K562 (cell line): ENCODE results near the gene HSD11B1L. TPM values are rescaled to one million over a fixed set of nuclear protein-coding genes. Genes with fewer than 3 reads are reported as not detected.
A peak's percentile ranks its signal among the peaks of the same experiment; 100 is the strongest.

Source experiments
- ATAC-seq: fragments of 200-7000 bp; cut with Tn5 transposase; 3 replicates; pipeline ENCODE4 v1.9.1; 2020; ENCODE audit warnings: moderate library complexity
- BruUV-seq: library from RNA; stranded (reverse); fragments of 400-500 nt; replicated peaks from 2 replicates; lab custom pipeline; 2021; lab: Mats Ljungman, UMichigan
- CTCF ChIA-PET: fragments of 300-600 bp; formaldehyde crosslinking; extraction: SDS; loops from one replicate; lab custom pipeline; 2021; ENCODE audit warnings: low intra/inter-chr PET ratio; lab: Yijun Ruan, JAX
- POLR2A ChIA-PET: fragments of 300-600, 350-650 bp; sonication (Branson Sonifier 250); formaldehyde crosslinking; extraction: SDS; loops from one replicate; lab custom pipeline; 2021; ENCODE audit warnings: antibody characterized with exemption, inconsistent platforms; lab: Yijun Ruan, JAX
- DNase-seq, 4 experiments: peaks; one replicate each; pipeline versions ENCODE4 v3.0.0 to v3.0.0-alpha.2; 2011 to 2018; ENCODE audit warnings: low spot score in 3 of 4, mixed read lengths in 3 of 4; ENCODE audit errors: extremely low read depth in 1 of 4
- FAIRE-seq: peaks from 2 replicates; lab custom pipeline; 2011; peaks lifted over from hg19 to GRCh38; lab: Jason Lieb, UNC
- H2AFZ ChIP-seq: 2 replicates; pipeline ENCODE4 v1.6.0; 2011; ENCODE audit warnings: low read depth, low read length, control low read depth, inconsistent platforms
- H3K27ac ChIP-seq: fragments of 200-600 bp; 3 replicates; pipeline ENCODE4 v1.8.0; 2011; ENCODE audit warnings: low read depth, mild to moderate bottlenecking, control low read depth, inconsistent platforms, low read length, moderate library complexity, mixed read lengths; ENCODE audit errors: extremely low read depth
- H3K27me3 ChIP-seq, 2 experiments: fragments of 300-600 bp in 1 of 2; 2 replicates in 1 of 2; 3 replicates in 1 of 2; pipeline versions ENCODE4 v1.6.0 to v1.8.0; 2011; ENCODE audit warnings: inconsistent platforms in 2 of 2, low read length in 2 of 2, mild to moderate bottlenecking in 1 of 2, mixed read lengths in 1 of 2, moderate library complexity in 1 of 2; ENCODE audit not compliant: control insufficient read depth in 2 of 2, insufficient read depth in 2 of 2
- H3K36me3 ChIP-seq: fragments of 300-600 bp; 3 replicates; pipeline ENCODE4 v1.8.0; 2011; ENCODE audit warnings: mild to moderate bottlenecking, low read length, inconsistent platforms; ENCODE audit not compliant: control insufficient read depth, insufficient read depth
- H3K4me1 ChIP-seq, 2 experiments: fragments of 200-600 bp in 1 of 2; replicated peaks in 1 of 2; 2 replicates in 1 of 2; 3 replicates in 1 of 2; pipeline versions ENCODE4 v1.5.1 to v1.8.0; 2011; ENCODE audit warnings: inconsistent platforms in 2 of 2, low read length in 2 of 2, mild to moderate bottlenecking in 1 of 2, mixed read lengths in 1 of 2, moderate library complexity in 1 of 2; ENCODE audit not compliant: control insufficient read depth in 2 of 2, insufficient read depth in 2 of 2
- H3K4me2 ChIP-seq: 2 replicates; pipeline ENCODE4 v1.6.1; 2011; ENCODE audit warnings: low read length, control low read depth, inconsistent platforms, mixed read lengths; ENCODE audit not compliant: insufficient read depth
- H3K4me3 ChIP-seq: fragments of 200-600 bp; sonication (generic), shearing (Covaris generic); 2 replicates; pipeline ENCODE4 v1.5.1; 2016; ENCODE audit warnings: control low read depth, inconsistent platforms
- H3K79me2 ChIP-seq: fragments of 200-600 bp; 3 replicates; pipeline ENCODE4 v1.8.0; 2011; ENCODE audit warnings: low read length, inconsistent platforms; ENCODE audit not compliant: control insufficient read depth, insufficient read depth
- H3K9ac ChIP-seq, 2 experiments: 2 replicates each; pipeline versions ENCODE4 v1.6.0 to v1.6.1; 2011; ENCODE audit warnings: low read depth in 2 of 2, low read length in 2 of 2, control low read depth in 1 of 2, inconsistent platforms in 1 of 2, mild to moderate bottlenecking in 1 of 2, mixed read lengths in 1 of 2; ENCODE audit not compliant: insufficient read depth in 1 of 2
- H3K9me1 ChIP-seq: one replicate; pipeline ENCODE4 v1.6.0; 2011; ENCODE audit warnings: inconsistent platforms, mild to moderate bottlenecking, low read length, moderate library complexity; ENCODE audit not compliant: control insufficient read depth, insufficient read depth
- H3K9me3 ChIP-seq: replicated peaks from 2 replicates; pipeline ENCODE4 v1.5.1; 2011; ENCODE audit warnings: low read depth, low read length, inconsistent platforms; ENCODE audit not compliant: control insufficient read depth, insufficient read depth
- H4K20me1 ChIP-seq: replicated peaks from 2 replicates; pipeline ENCODE4 v1.6.1; 2011; ENCODE audit warnings: low read length, inconsistent platforms, mixed read lengths; ENCODE audit not compliant: control insufficient read depth, insufficient read depth
- ARNT ChIP-seq, 2 experiments: fragments of 450-650 bp; IDR thresholded peaks; 2 replicates each; pipeline ENCODE4 v1.6.1; 2016; ENCODE audit warnings: mild to moderate bottlenecking in 1 of 2
- CBFA2T3 ChIP-seq: fragments of 450-650 bp; IDR thresholded peaks from 2 replicates; pipeline ENCODE4 v1.6.1; 2017
- CBX1 ChIP-seq: sonication (generic); IDR thresholded peaks from 2 replicates; pipeline ENCODE4 v1.6.1; 2016; ENCODE audit warnings: antibody characterized with exemption, low read depth, mild to moderate bottlenecking
- DEAF1 ChIP-seq: fragments of 450-650 bp; formaldehyde crosslinking; IDR thresholded peaks from 2 replicates; pipeline ENCODE4 v1.4.0; 2020; ENCODE audit warnings: mild to moderate bottlenecking, moderate library complexity
- EGR1 ChIP-seq: fragments of 450-650 bp; conservative IDR thresholded peaks from 2 replicates; pipeline ENCODE4 v1.6.1; 2017; ENCODE audit warnings: mild to moderate bottlenecking
- HDAC1 ChIP-seq, 2 experiments: fragments of 450-650 bp; IDR thresholded peaks; 2 replicates each; pipeline ENCODE4 v1.6.1; 2016 to 2017; ENCODE audit warnings: inconsistent platforms in 1 of 2, mild to moderate bottlenecking in 1 of 2, moderate library complexity in 1 of 2
- HNRNPL ChIP-seq: fragments of 200-400 bp; formaldehyde crosslinking; IDR thresholded peaks from 2 replicates; pipeline ENCODE4 v1.6.1; 2017; ENCODE audit warnings: low read depth, mild to moderate bottlenecking, low read length
- KDM5B ChIP-seq: fragments of 200-600 bp; sonication (generic); IDR thresholded peaks from 2 replicates; pipeline ENCODE4 v1.6.1; 2012; ENCODE audit warnings: low read depth, mild to moderate bottlenecking, moderate library complexity, low read length, control low read depth, inconsistent platforms; ENCODE audit not compliant: insufficient replicate concordance
- MCM3 ChIP-seq: fragments of 450-650 bp; IDR thresholded peaks from 2 replicates; pipeline ENCODE4 v1.6.1; 2016
- MYNN ChIP-seq, 2 experiments: sonication (generic); formaldehyde crosslinking in 1 of 2; IDR thresholded peaks; 2 replicates each; pipeline versions ENCODE4 v1.5.0 to v1.6.1; 2016 to 2020; ENCODE audit warnings: antibody characterized with exemption in 1 of 2, missing genetic modification reagents in 1 of 2
- NR2C1 ChIP-seq, 2 experiments: fragments of 450-650 bp; IDR thresholded peaks; 2 replicates each; pipeline ENCODE4 v1.6.1; 2017; ENCODE audit warnings: mild to moderate bottlenecking in 2 of 2, antibody characterized with exemption in 1 of 2, inconsistent platforms in 1 of 2, missing compliant biosample characterization in 1 of 2, missing genetic modification characterization in 1 of 2
- NR2C2 ChIP-seq, 2 experiments: fragments of 200-800 bp in 1 of 2; sonication (Bioruptor generic) in 1 of 2; sonication (generic) in 1 of 2; formaldehyde crosslinking in 1 of 2; IDR thresholded peaks; 2 replicates each; pipeline versions ENCODE4 v1.6.1 to v1.8.0; 2016 to 2022; ENCODE audit warnings: mild to moderate bottlenecking in 1 of 2, missing compliant biosample characterization in 1 of 2, missing genetic modification characterization in 1 of 2, missing genetic modification reagents in 1 of 2
- PML ChIP-seq: IDR thresholded peaks from 2 replicates; pipeline ENCODE4 v1.6.1; 2012; ENCODE audit warnings: low read length, inconsistent platforms
- POLR2A ChIP-seq: fragments of 450-650 bp; conservative IDR thresholded peaks from 2 replicates; pipeline ENCODE4 v1.6.1; 2016
- POLR2AphosphoS5 ChIP-seq: IDR thresholded peaks from 2 replicates; pipeline ENCODE4 v1.6.1; 2011; ENCODE audit warnings: mild to moderate bottlenecking, low read depth, low read length, moderate library complexity; ENCODE audit not compliant: control insufficient read depth, insufficient read depth
- POLR2G ChIP-seq: fragments of 200-400 bp; formaldehyde crosslinking; IDR thresholded peaks from 2 replicates; pipeline ENCODE4 v1.6.1; 2017; ENCODE audit warnings: low read depth, mild to moderate bottlenecking, antibody characterized with exemption, low read length, moderate library complexity
- PYGO2 ChIP-seq: fragments of 450-650 bp; IDR thresholded peaks from 2 replicates; pipeline ENCODE4 v1.6.1; 2016; ENCODE audit warnings: mild to moderate bottlenecking, missing genetic modification characterization, moderate library complexity, missing compliant biosample characterization
- RBFOX2 ChIP-seq: fragments of 200-400 bp; formaldehyde crosslinking; IDR thresholded peaks from 2 replicates; pipeline ENCODE4 v1.6.1; 2017; ENCODE audit warnings: low read depth, mild to moderate bottlenecking, low read length, moderate library complexity
- SNRNP70 ChIP-seq: fragments of 200-400 bp; formaldehyde crosslinking; optimal IDR thresholded peaks from 2 replicates; pipeline ENCODE3; 2017; ENCODE audit warnings: low read depth, low read length
- SUPT5H ChIP-seq: fragments of 450-650 bp; IDR thresholded peaks from 2 replicates; pipeline ENCODE4 v1.6.1; 2016
- ZKSCAN3 ChIP-seq: fragments of 250-450 bp; sonication (Bioruptor Pico); IDR thresholded peaks from 2 replicates; pipeline ENCODE4 v1.4.0; 2020
- ZNF766 ChIP-seq: fragments of 200-800 bp; sonication (Bioruptor generic); conservative IDR thresholded peaks from 2 replicates; pipeline ENCODE4 v1.6.1; 2016; ENCODE audit warnings: missing genetic modification characterization, missing compliant biosample characterization
- WGBS: fragments of 100-300 bp; shearing (Covaris generic); methylation state at CpG from one replicate; pipeline ENCODE4 v1.1.6; 2016; ENCODE audit warnings: low coverage, mixed read lengths; ENCODE audit not compliant: insufficient coverage; ENCODE audit errors: missing lambda C conversion rate; 5-methylcytosine and 5-hydroxymethylcytosine counted together
- in situ Hi-C: fragments of 300-500 bp; cut with MboI; formaldehyde crosslinking; loops from 4 replicates; pipeline ENCODE4 v1.15.0; 2018; ENCODE audit warnings: inconsistent platforms, mixed read lengths
- intact Hi-C: fragments of 100-400 bp; cut with micrococcal nuclease; formaldehyde crosslinking; loops from 2 replicates; pipeline ENCODE4 v1.14.2; 2022
- polyA plus RNA-seq, 8 experiments: library from polyadenylated mRNA; depleted of rRNA in 4 of 8; stranded (reverse) in 5 of 8; unstranded in 3 of 8; fragments of >200 nt; fragmentation: Nextera tagmentation in 2 of 8; fragmentation: Illumina TruSeq in 1 of 8; extraction: Ambion mirVana in 2 of 8; extraction: Trizol in 1 of 8; gene quantifications; 2 replicates each; pipeline versions ENCODE4 v1.2.1 to v1.2.3, GENCODE V29; 2011 to 2014; ENCODE audit warnings: inconsistent platforms in 1 of 8, missing spikeins in 1 of 8
- total RNA-seq, 7 experiments: library from RNA; depleted of rRNA in 6 of 7; stranded (reverse); fragments of >200 nt in 6 of 7; fragmentation: Illumina TruSeq in 2 of 7; extraction: Trizol in 2 of 7; gene quantifications; 2 replicates each; pipeline versions ENCODE4 v1.2.1 to v1.2.3, GENCODE V29; 2011 to 2021; ENCODE audit warnings: low replicate concordance in 1 of 7

The HSD11B1L gene
- total and polyA plus RNA-seq, 9 of the 15 experiments (the other 6 are each of a cell fraction or from before 2014, with no cell fraction given): 0.31 to 7.7 (median 2.3) TPM

DNA sequence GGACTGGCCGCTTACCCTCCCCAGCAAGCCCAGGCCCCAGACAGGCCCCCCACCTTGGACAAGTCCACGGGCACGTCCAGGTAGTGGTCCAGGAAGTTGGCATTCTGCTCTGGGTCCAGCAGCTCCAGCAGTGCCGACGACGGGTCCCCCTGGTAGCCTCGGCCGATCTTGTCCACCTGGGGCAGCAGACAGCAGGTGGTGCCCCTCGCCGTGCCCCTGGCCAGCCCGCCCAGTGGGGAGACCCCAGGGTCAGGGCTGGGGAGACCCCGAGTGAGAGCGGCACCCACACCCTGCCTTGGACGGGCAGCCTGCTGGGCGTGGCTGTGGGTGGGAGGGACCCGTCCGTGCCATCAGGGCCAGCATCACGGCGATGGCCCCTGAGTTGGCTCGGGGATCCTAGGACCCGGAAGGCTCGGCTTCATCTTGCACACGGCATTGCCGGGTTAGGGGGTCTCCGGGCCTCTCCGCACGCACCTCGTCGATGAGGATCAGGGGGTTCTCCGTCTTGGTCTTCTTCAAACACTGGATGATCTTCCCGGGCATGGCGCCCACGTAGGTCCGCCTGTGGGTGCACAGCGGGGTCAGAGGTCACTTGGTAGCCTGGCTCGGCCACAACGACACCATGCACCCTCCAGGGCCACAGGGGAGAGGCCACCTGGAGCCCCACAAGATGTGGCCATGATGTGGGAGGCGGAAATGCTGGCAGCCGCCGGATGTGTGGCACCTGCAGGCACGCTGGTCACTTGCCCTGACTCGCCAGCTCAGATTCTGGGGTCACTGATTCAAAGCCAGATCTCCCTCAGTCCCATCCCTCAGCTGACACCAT, 15.6 kb downstream of the HSD11B1L start:
- Histone ChIP-seq H3K36me3 (peaks cover 98% of the 10 kb centered on the region), H3K9me3 (no peaks in the 10 kb centered on the region), H3K4me3 (no peak overlapping the region), H4K20me1 (peaks cover 57% of the 10 kb centered on the region), H3K9ac (no peak overlapping the region; a peak in 1 of 4 replicates), H2AFZ (no peak overlapping the region), H3K27ac (no peak overlapping the region), H3K9me1 (peaks cover 17% of the 10 kb centered on the region), H3K27me3 (no peaks in the 10 kb centered on the region), H3K4me2 (no peak overlapping the region), H3K79me2 (peaks cover 59% of the 10 kb centered on the region), H3K4me1 (peaks cover 14 to 74% of the 10 kb centered on the region in 2 experiments)
- DNase-seq: no peak
- ChIA-PET POLR2A (interaction anchor here (0.6 to 1.7 kb wide), 4 partner anchors 10 to 22 kb away, joined by 3 to 6 read pairs (median 4); no protein-coding TSS in a partner anchor), CTCF (no interaction called here)
- ATAC-seq: no peak
- BruUV-seq: no TSS peak
- 91% methylated on average over 20 of the region's 42 CpGs for WGBS
- FAIRE-seq: no peak
- in situ Hi-C loops: no loop called here
- intact Hi-C loops: no loop called here
- TF ChIP-seq POLR2AphosphoS5: peak; percentile 1; the same call in 1 of the 2 replicates
- TF ChIP-seq SNRNP70: peak; percentile 66
- TF ChIP-seq PML: 0 out of 2 replicates have a peak, but pooled peaks have one; percentile 9
- TF ChIP-seq CBFA2T3: no peak
- TF ChIP-seq ZKSCAN3 (CRISPR knock-in tag): no peak
- no peak for TF ChIP-seq ZNF766
- TF ChIP-seq KDM5B: no peak
- TF ChIP-seq HDAC1 (IDR thresholded peaks at IDR 0.05): no peak
- peak; percentile 53 for TF ChIP-seq RBFOX2
- TF ChIP-seq ARNT (IDR thresholded peaks at IDR 0.05): no peak
- no peak for TF ChIP-seq NR2C2 (CRISPR knock-in tag; IDR thresholded peaks at IDR 0.05)
- peak; percentile 45; the same call in 1 of the 2 replicates for TF ChIP-seq NR2C2 (tag; IDR thresholded peaks at IDR 0.05)
- TF ChIP-seq CBX1: 0 out of 2 replicates have a peak, but pooled peaks have one; percentile 5
- no peak for TF ChIP-seq DEAF1 (CRISPR knock-in tag)
- TF ChIP-seq HNRNPL: peak; percentile 78
- peak; percentile 75 for TF ChIP-seq POLR2G
- 0 out of 2 replicates have a peak, but pooled peaks have one; percentile 22 for TF ChIP-seq SUPT5H
- no peak for TF ChIP-seq MCM3
- TF ChIP-seq NR2C1 (IDR thresholded peaks at IDR 0.05): peak; percentile 50
- TF ChIP-seq NR2C1 (tag; IDR thresholded peaks at IDR 0.05): peak; percentile 40; the same call in 1 of the 2 replicates
- no peak for TF ChIP-seq PYGO2 (tag)
- TF ChIP-seq EGR1: no peak
- peak; percentile 10; the same call in 1 of the 2 replicates for TF ChIP-seq MYNN (IDR thresholded peaks at IDR 0.05)
- no peak for TF ChIP-seq MYNN (CRISPR knock-in tag; IDR thresholded peaks at IDR 0.05)
- peak; percentile 52; the same call in 1 of the 2 replicates for TF ChIP-seq POLR2A
